Measurements from ENCODE around the gene CHIC2.

DNA sequence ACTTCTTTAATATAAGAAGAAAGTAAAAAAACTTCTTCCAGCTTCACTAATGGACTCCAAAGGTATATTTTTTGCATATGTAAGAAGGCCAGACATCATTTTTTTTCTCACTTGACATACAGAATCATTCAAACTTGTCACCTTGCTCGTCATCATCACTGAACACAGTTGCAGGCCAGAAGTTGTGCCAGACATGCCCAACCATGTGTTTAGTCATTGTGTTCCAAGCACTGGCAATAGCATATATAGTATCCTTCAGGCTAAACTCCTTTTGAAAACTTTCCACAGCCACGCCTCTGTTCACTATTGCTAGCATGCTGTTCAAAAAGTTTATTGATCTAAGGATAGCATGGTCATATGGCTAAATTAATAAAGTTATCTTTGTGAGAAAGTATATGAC, 83.3 kb downstream of the CHIC2 start:
- TF ChIP-seq, protein P1, sequence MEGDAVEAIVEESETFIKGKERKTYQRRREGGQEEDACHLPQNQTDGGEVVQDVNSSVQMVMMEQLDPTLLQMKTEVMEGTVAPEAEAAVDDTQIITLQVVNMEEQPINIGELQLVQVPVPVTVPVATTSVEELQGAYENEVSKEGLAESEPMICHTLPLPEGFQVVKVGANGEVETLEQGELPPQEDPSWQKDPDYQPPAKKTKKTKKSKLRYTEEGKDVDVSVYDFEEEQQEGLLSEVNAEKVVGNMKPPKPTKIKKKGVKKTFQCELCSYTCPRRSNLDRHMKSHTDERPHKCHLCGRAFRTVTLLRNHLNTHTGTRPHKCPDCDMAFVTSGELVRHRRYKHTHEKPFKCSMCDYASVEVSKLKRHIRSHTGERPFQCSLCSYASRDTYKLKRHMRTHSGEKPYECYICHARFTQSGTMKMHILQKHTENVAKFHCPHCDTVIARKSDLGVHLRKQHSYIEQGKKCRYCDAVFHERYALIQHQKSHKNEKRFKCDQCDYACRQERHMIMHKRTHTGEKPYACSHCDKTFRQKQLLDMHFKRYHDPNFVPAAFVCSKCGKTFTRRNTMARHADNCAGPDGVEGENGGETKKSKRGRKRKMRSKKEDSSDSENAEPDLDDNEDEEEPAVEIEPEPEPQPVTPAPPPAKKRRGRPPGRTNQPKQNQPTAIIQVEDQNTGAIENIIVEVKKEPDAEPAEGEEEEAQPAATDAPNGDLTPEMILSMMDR (IDR thresholded peaks at IDR 0.05; ENCODE audit: insufficient read depth, low read length) = no peak
- TF ChIP-seq, protein P2, sequence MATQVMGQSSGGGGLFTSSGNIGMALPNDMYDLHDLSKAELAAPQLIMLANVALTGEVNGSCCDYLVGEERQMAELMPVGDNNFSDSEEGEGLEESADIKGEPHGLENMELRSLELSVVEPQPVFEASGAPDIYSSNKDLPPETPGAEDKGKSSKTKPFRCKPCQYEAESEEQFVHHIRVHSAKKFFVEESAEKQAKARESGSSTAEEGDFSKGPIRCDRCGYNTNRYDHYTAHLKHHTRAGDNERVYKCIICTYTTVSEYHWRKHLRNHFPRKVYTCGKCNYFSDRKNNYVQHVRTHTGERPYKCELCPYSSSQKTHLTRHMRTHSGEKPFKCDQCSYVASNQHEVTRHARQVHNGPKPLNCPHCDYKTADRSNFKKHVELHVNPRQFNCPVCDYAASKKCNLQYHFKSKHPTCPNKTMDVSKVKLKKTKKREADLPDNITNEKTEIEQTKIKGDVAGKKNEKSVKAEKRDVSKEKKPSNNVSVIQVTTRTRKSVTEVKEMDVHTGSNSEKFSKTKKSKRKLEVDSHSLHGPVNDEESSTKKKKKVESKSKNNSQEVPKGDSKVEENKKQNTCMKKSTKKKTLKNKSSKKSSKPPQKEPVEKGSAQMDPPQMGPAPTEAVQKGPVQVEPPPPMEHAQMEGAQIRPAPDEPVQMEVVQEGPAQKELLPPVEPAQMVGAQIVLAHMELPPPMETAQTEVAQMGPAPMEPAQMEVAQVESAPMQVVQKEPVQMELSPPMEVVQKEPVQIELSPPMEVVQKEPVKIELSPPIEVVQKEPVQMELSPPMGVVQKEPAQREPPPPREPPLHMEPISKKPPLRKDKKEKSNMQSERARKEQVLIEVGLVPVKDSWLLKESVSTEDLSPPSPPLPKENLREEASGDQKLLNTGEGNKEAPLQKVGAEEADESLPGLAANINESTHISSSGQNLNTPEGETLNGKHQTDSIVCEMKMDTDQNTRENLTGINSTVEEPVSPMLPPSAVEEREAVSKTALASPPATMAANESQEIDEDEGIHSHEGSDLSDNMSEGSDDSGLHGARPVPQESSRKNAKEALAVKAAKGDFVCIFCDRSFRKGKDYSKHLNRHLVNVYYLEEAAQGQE (IDR thresholded peaks at IDR 0.05; ENCODE audit: insufficient replicate concordance, low read depth) = no peak
- TF ChIP-seq GABPA (IDR thresholded peaks at IDR 0.05; ENCODE audit: low read depth) (no peak), SPI1 (IDR thresholded peaks at IDR 0.05; ENCODE audit: borderline replicate concordance, low read depth) (no peak), POLR2AphosphoS5 (IDR thresholded peaks at IDR 0.05; ENCODE audit: low read depth) (no peak)
